HepG2 (cell line): Measurements from ENCODE around the gene USP35. TPM values are rescaled to one million over a fixed set of nuclear protein-coding genes. Genes with fewer than 3 reads are reported as not detected.

Experiments
- ATAC-seq: fragments of 200-7000 bp; cut with Tn5 transposase; 3 replicates; pipeline ENCODE4 v1.9.1; 2020; ENCODE audit warnings: mild to moderate bottlenecking, moderate library complexity
- BruUV-seq: library from RNA; stranded (reverse); fragments of 400-500 nt; replicated peaks from 2 replicates; lab custom pipeline; 2021; lab: Mats Ljungman, UMichigan
- CTCF ChIA-PET: fragments of 300-600 bp; formaldehyde crosslinking; extraction: SDS; loops from one replicate; lab custom pipeline; 2021; ENCODE audit warnings: low total read pairs, inconsistent platforms, low intra/inter-chr PET ratio; lab: Yijun Ruan, JAX
- POLR2A ChIA-PET: fragments of 350-600 bp; sonication (Branson Sonifier 250); formaldehyde crosslinking; loops from one replicate; lab custom pipeline; 2020; ENCODE audit warnings: antibody characterized with exemption, inconsistent platforms; lab: Yijun Ruan, JAX
- DNase-seq: peaks from one replicate; pipeline ENCODE4 v3.0.0-alpha.2; 2015; ENCODE audit warnings: low spot score
- FAIRE-seq: peaks from 3 replicates; lab custom pipeline; 2011; peaks lifted over from hg19 to GRCh38; lab: Jason Lieb, UNC
- H2AFZ ChIP-seq: one replicate; pipeline ENCODE4 v1.6.1; 2011; ENCODE audit warnings: low read length, inconsistent platforms
- H3K27ac ChIP-seq: fragments of 300-600 bp; 3 replicates; pipeline ENCODE4 v1.8.0; 2011; ENCODE audit warnings: mixed run types, mild to moderate bottlenecking, mixed read lengths, low read length, inconsistent platforms; ENCODE audit not compliant: insufficient read depth; ENCODE audit errors: extremely low read length
- H3K27me3 ChIP-seq, 2 experiments: fragments of 200-600 bp in 1 of 2; 2 replicates in 1 of 2; 3 replicates in 1 of 2; pipeline versions ENCODE4 v1.6.0 to v1.8.0; 2011; ENCODE audit warnings: low read length in 2 of 2, mild to moderate bottlenecking in 2 of 2, moderate library complexity in 2 of 2, inconsistent platforms in 1 of 2; ENCODE audit not compliant: insufficient read depth in 2 of 2, control insufficient read depth in 1 of 2
- H3K36me3 ChIP-seq, 2 experiments: fragments of 200-600 bp in 1 of 2; replicated peaks in 1 of 2; 2 replicates in 1 of 2; 3 replicates in 1 of 2; pipeline versions ENCODE4 v1.5.1 to v1.8.0; 2011; ENCODE audit warnings: low read length in 2 of 2, inconsistent platforms in 1 of 2; ENCODE audit not compliant: insufficient read depth in 2 of 2, control insufficient read depth in 1 of 2
- H3K4me1 ChIP-seq: 2 replicates; pipeline ENCODE4 v1.5.1; 2012; ENCODE audit warnings: low read length, inconsistent platforms; ENCODE audit not compliant: insufficient read depth
- H3K4me2 ChIP-seq: 2 replicates; pipeline ENCODE4 v1.6.0; 2011; ENCODE audit warnings: low read depth, low read length, inconsistent platforms
- H3K4me3 ChIP-seq, 3 experiments: fragments of 200-600 bp in 1 of 3; sonication (generic), shearing (Covaris generic) in 1 of 3; replicated peaks in 1 of 3; 2 replicates each; pipeline ENCODE4 v1.5.1; 2011 to 2016; ENCODE audit warnings: low read length in 3 of 3, inconsistent platforms in 2 of 3, low read depth in 2 of 3, mild to moderate bottlenecking in 2 of 3, control low read depth in 1 of 3, mixed read lengths in 1 of 3; ENCODE audit not compliant: insufficient read depth in 1 of 3
- H3K79me2 ChIP-seq: one replicate; pipeline ENCODE4 v1.6.1; 2011; ENCODE audit warnings: low read length, inconsistent platforms; ENCODE audit not compliant: insufficient read depth
- H3K9ac ChIP-seq: 2 replicates; pipeline ENCODE4 v1.6.0; 2011; ENCODE audit warnings: mild to moderate bottlenecking, low read depth, low read length, inconsistent platforms; ENCODE audit not compliant: insufficient read depth
- H3K9me3 ChIP-seq: 2 replicates; pipeline ENCODE4 v1.5.1; 2012; ENCODE audit warnings: mild to moderate bottlenecking, low read length
- H4K20me1 ChIP-seq: 2 replicates; pipeline ENCODE4 v1.6.0; 2011; ENCODE audit warnings: inconsistent platforms, mild to moderate bottlenecking, low read length, moderate library complexity; ENCODE audit not compliant: insufficient read depth
- ARID2 ChIP-seq: sonication (generic); formaldehyde crosslinking; IDR thresholded peaks from 2 replicates; pipeline ENCODE4 v1.8.1; 2022; ENCODE audit warnings: mild to moderate bottlenecking, missing genetic modification reagents, borderline replicate concordance
- DR1 ChIP-seq: sonication (generic); formaldehyde crosslinking; IDR thresholded peaks from 2 replicates; pipeline ENCODE4 v1.8.0; 2021; ENCODE audit warnings: mild to moderate bottlenecking, missing genetic modification reagents, inconsistent platforms
- E2F2 ChIP-seq: sonication (generic); formaldehyde crosslinking; IDR thresholded peaks from 2 replicates; pipeline ENCODE4 v1.4.0; 2020; ENCODE audit warnings: missing genetic modification reagents, borderline replicate concordance
- ELF4 ChIP-seq: sonication (generic); formaldehyde crosslinking; IDR thresholded peaks from 2 replicates; pipeline ENCODE4 v1.5.0; 2020; ENCODE audit warnings: missing genetic modification reagents, mild to moderate bottlenecking, moderate library complexity, borderline replicate concordance
- ERF ChIP-seq: IDR thresholded peaks from 2 replicates; pipeline ENCODE4 v1.6.1; 2018; ENCODE audit warnings: missing biosample characterization, missing genetic modification reagents
- ETS1 ChIP-seq: sonication (generic); formaldehyde crosslinking; IDR thresholded peaks from 2 replicates; pipeline ENCODE4 v1.4.0; 2020; ENCODE audit warnings: missing genetic modification reagents
- GMEB2 ChIP-seq: IDR thresholded peaks from 2 replicates; pipeline ENCODE4 v1.6.1; 2016; ENCODE audit warnings: missing biosample characterization, missing genetic modification reagents, low read depth
- ISL2 ChIP-seq: sonication (generic); formaldehyde crosslinking; IDR thresholded peaks from 2 replicates; pipeline ENCODE4 v1.5.0; 2020; ENCODE audit warnings: missing genetic modification reagents
- SAP130 ChIP-seq: IDR thresholded peaks from 2 replicates; pipeline ENCODE4 v1.6.1; 2016; ENCODE audit warnings: low read depth
- SOX6 ChIP-seq, 2 experiments: fragments of 450-650 bp in 1 of 2; sonication (generic) in 1 of 2; formaldehyde crosslinking in 1 of 2; IDR thresholded peaks; 2 replicates each; pipeline versions ENCODE4 v1.4.0 to v1.6.1; 2017 to 2020; ENCODE audit warnings: antibody characterized with exemption in 1 of 2, mild to moderate bottlenecking in 1 of 2, missing genetic modification reagents in 1 of 2
- WIZ ChIP-seq: sonication (generic); formaldehyde crosslinking; IDR thresholded peaks from 2 replicates; pipeline ENCODE4 v1.5.1; 2020; ENCODE audit warnings: mild to moderate bottlenecking, missing genetic modification reagents
- ZMYM3 ChIP-seq: sonication (generic); formaldehyde crosslinking; IDR thresholded peaks from 2 replicates; pipeline ENCODE4 v1.5.1; 2020; ENCODE audit warnings: mild to moderate bottlenecking, missing genetic modification reagents
- ZNF432 ChIP-seq: sonication (generic); formaldehyde crosslinking; IDR thresholded peaks from 2 replicates; pipeline ENCODE4 v1.5.0; 2020; ENCODE audit warnings: missing genetic modification reagents, mild to moderate bottlenecking, borderline replicate concordance
- ZNF598 ChIP-seq: sonication (generic); formaldehyde crosslinking; IDR thresholded peaks from 2 replicates; pipeline ENCODE4 v1.5.1; 2020; ENCODE audit warnings: mild to moderate bottlenecking, missing genetic modification reagents, borderline replicate concordance
- ZNF691 ChIP-seq: sonication (generic); formaldehyde crosslinking; IDR thresholded peaks from 2 replicates; pipeline ENCODE4 v1.4.0; 2020; ENCODE audit warnings: missing genetic modification reagents, low read depth, mild to moderate bottlenecking, borderline replicate concordance
- ZNF788 ChIP-seq: sonication (generic); formaldehyde crosslinking; IDR thresholded peaks from 2 replicates; pipeline ENCODE4 v1.5.0; 2020; ENCODE audit warnings: mild to moderate bottlenecking, missing genetic modification reagents, borderline replicate concordance
- WGBS: methylation state at CpG from one replicate; pipeline ENCODE4 v1.1.6; 2017; ENCODE audit warnings: low lambda C conversion rate; 5-methylcytosine and 5-hydroxymethylcytosine counted together
- in situ Hi-C: cut with HindIII; loops from 2 replicates; pipeline ENCODE4 v1.10.0; 2017; ENCODE audit warnings: low pct_unique_long_range_greater_than_20kb; ENCODE audit not compliant: extremely low pct_ligation_motif_present
- intact Hi-C: fragments of 100-400 bp; cut with micrococcal nuclease; formaldehyde crosslinking; loops from one replicate; pipeline ENCODE4 v1.10.0; 2022; ENCODE audit not compliant: unreplicated experiment
- polyA plus RNA-seq, 8 experiments: library from polyadenylated mRNA; depleted of rRNA in 3 of 8; stranded (reverse) in 7 of 8; unstranded in 1 of 8; fragments of >200 nt; fragmentation: Illumina TruSeq in 4 of 8; extraction: Trizol in 4 of 8; gene quantifications; 2 replicates each; pipeline versions ENCODE4 v1.2.1 to v1.2.3, GENCODE V29; 2011 to 2016; ENCODE audit warnings: low read depth in 4 of 8, missing spikeins in 1 of 8, mixed read lengths in 1 of 8; ENCODE audit not compliant: insufficient read depth in 1 of 8
- total RNA-seq, 5 experiments: library from RNA; depleted of rRNA; stranded (reverse); fragments of >200 nt; fragmentation: Illumina TruSeq; extraction: Trizol; gene quantifications; 2 replicates each; pipeline ENCODE4 v1.2.3, GENCODE V29; 2016; ENCODE audit warnings: low read depth in 1 of 5

Gene USP35
- total and polyA plus RNA-seq, 2 of the 13 experiments (the other 11 are each of a cell fraction or from before 2014, with no cell fraction given) = 4.6 to 7.7 TPM

- TF ChIP-seq GMEB2 (CRISPR knock-in tag) = no peak
- TF ChIP-seq ZNF691 (CRISPR knock-in tag) = no peak
- TF ChIP-seq ARID2 = no peak
Measured at GRCh38 chr11:78217650-78218541, 29.2 kb downstream of the USP35 start (continued).

GRCh38 chr11:78218707-78219492 is 30.2 kb downstream of the USP35 start:
- no peaks in the 10 kb centered on the region for H3K27me3 ChIP-seq
- ATAC-seq (no peak), DNase-seq (no peak), FAIRE-seq (no peak)
- peaks cover 25 to 45% of the 10 kb centered on the region in 2 experiments; a peak in 4 of 5 replicates for H3K36me3 ChIP-seq
- H4K20me1 ChIP-seq = no peaks in the 10 kb centered on the region
- H3K4me1 ChIP-seq = peaks cover 11% of the 10 kb centered on the region
- H3K4me3 ChIP-seq = no peak overlapping the region
- H3K27ac ChIP-seq = no peak overlapping the region
- H3K4me2 ChIP-seq = no peak overlapping the region
- TF ChIP-seq DR1 (CRISPR knock-in tag) = no peak
- TF ChIP-seq SOX6 (IDR thresholded peaks at IDR 0.05) = no peak
- no peak for TF ChIP-seq SOX6 (CRISPR knock-in tag; IDR thresholded peaks at IDR 0.05)
- no peak for TF ChIP-seq ZNF788 (CRISPR knock-in tag)
- no peak for TF ChIP-seq ETS1 (CRISPR knock-in tag)
- no peak for TF ChIP-seq ZMYM3 (CRISPR knock-in tag)
- TF ChIP-seq WIZ (CRISPR knock-in tag) = no peak
- TF ChIP-seq ISL2 (CRISPR knock-in tag) = no peak
- TF ChIP-seq SAP130 (CRISPR knock-in tag) = no peak
- TF ChIP-seq ZNF598 (CRISPR knock-in tag) = no peak
- no peak for TF ChIP-seq ERF
- TF ChIP-seq ZNF432 (CRISPR knock-in tag) = no peak
- TF ChIP-seq E2F2 (CRISPR knock-in tag) = no peak
- TF ChIP-seq ELF4 (CRISPR knock-in tag) = no peak
- no peaks in the 10 kb centered on the region for H3K79me2 ChIP-seq
- no peak overlapping the region for H3K9ac ChIP-seq
- CTCF ChIA-PET = no interaction called here
- in situ Hi-C loops = no loop called here
- 94% methylated on average over 11 of the region's 11 CpGs for WGBS
- intact Hi-C loops = no loop called here
- POLR2A ChIA-PET = no interaction called here
- no peak overlapping the region for H2AFZ ChIP-seq
- BruUV-seq = no TSS peak
- no peaks in the 10 kb centered on the region for H3K9me3 ChIP-seq
